Measurements from ENCODE around the gene MEOX2.

DNA sequence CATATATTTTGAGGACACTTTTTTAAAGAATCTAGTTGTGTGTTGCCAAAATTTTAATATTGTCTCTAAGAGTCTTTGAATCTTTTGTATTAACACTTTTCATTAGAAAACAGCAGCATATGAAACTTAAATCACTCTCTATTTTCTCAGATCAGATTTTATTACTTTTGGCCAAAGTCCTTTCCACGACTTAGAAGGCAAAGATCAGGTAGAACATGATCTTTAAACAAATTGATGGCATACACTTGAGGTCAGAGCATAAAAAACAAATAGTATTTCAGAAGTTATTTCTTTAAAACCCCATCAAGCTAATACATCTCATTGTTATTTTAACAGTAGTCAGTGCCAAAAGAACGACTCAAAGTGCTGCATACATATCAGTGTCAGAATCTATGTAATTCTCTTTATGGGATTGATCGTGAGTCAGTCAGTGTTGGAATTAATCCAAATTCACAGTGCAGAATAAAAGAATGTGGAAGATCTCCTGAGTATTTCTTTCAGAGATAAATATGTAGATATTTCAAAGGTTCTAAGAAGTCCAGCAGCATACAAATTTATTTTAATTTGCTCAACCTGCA is 115.1 kb downstream of the MEOX2 start:
- no peak for TF ChIP-seq POLR2AphosphoS5 (IDR thresholded peaks at IDR 0.05)
- TF ChIP-seq, protein P1, sequence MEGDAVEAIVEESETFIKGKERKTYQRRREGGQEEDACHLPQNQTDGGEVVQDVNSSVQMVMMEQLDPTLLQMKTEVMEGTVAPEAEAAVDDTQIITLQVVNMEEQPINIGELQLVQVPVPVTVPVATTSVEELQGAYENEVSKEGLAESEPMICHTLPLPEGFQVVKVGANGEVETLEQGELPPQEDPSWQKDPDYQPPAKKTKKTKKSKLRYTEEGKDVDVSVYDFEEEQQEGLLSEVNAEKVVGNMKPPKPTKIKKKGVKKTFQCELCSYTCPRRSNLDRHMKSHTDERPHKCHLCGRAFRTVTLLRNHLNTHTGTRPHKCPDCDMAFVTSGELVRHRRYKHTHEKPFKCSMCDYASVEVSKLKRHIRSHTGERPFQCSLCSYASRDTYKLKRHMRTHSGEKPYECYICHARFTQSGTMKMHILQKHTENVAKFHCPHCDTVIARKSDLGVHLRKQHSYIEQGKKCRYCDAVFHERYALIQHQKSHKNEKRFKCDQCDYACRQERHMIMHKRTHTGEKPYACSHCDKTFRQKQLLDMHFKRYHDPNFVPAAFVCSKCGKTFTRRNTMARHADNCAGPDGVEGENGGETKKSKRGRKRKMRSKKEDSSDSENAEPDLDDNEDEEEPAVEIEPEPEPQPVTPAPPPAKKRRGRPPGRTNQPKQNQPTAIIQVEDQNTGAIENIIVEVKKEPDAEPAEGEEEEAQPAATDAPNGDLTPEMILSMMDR (IDR thresholded peaks at IDR 0.05) = no peak
